HG03520 (cell line): ENCODE data around the gene OXSR1.

Experiments used
- ATAC-seq: cut with Tn5 transposase; IDR thresholded peaks from one replicate; pipeline ENCODE4 v1.9.1; 2021; ENCODE audit warnings: mild to moderate bottlenecking, moderate library complexity; ENCODE audit not compliant: unreplicated experiment

Gene OXSR1

GRCh38 chr3:38297947-38298711 is 132.8 kb downstream of the OXSR1 start:
- ATAC-seq = no peak
